ENCODE data around the gene RHOH. TPM values are rescaled to one million over a fixed set of nuclear protein-coding genes. Genes with fewer than 3 reads are reported as not detected.

The RHOH gene
- total RNA-seq, 1 experiment from 2014 or later = not detected

- intact Hi-C loops (cut with micrococcal nuclease) = no loop called here
- peak; percentile 22 for DNase-seq (ENCODE audit: unreplicated experiment)
- POLR2A ChIA-PET = interaction anchor here (1.2 to 3.0 kb wide), 3 partner anchors 62 to 197 kb away, joined by 3 to 8 read pairs (median 3); partner anchors contain the start of gene N4BP2
- Mint-ChIP-seq H3K4me1 (ENCODE audit: insufficient read depth, unreplicated experiment) (peaks cover 40% of the 10 kb centered on the region), H3K27me3 (ENCODE audit: insufficient read depth, unreplicated experiment) (no peaks in the 10 kb centered on the region), H3K4me3 (ENCODE audit: unreplicated experiment) (no peak overlapping the region), H3K9me3 (ENCODE audit: unreplicated experiment) (no peaks in the 10 kb centered on the region), H3K36me3 (ENCODE audit: insufficient read depth, unreplicated experiment) (peaks cover 6% of the 10 kb centered on the region), H3K27ac (ENCODE audit: low read depth, unreplicated experiment) (peak overlapping the region; percentile 86)
- CTCF ChIA-PET = interaction anchor here (0.7 to 1.4 kb wide), 3 partner anchors 13 to 78 kb away, joined by 3 to 5 read pairs (median 3); no protein-coding TSS in a partner anchor
- TF ChIP-seq CTCF (IDR thresholded peaks at IDR 0.05; ENCODE audit: unreplicated experiment) = no peak
- no TSS peak for BruUV-seq (replicated peaks)
Measured at GRCh38 chr4:40253906-40254305, 57.1 kb downstream of the RHOH start.

- Mint-ChIP-seq H3K27me3 (ENCODE audit: insufficient read depth, unreplicated experiment) (no peaks in the 10 kb centered on the region), H3K9me3 (ENCODE audit: unreplicated experiment) (no peaks in the 10 kb centered on the region), H3K36me3 (ENCODE audit: insufficient read depth, unreplicated experiment) (peaks cover 6% of the 10 kb centered on the region), H3K27ac (ENCODE audit: low read depth, unreplicated experiment) (peak overlapping the region; percentile 86), H3K4me1 (ENCODE audit: insufficient read depth, unreplicated experiment) (peaks cover 40% of the 10 kb centered on the region), H3K4me3 (ENCODE audit: unreplicated experiment) (peak overlapping the region; percentile 1)
- peak; percentile 80 for DNase-seq (ENCODE audit: unreplicated experiment)
- ChIA-PET POLR2A (interaction anchor here (0.6 to 3.0 kb wide), 11 partner anchors 12 to 203 kb away, joined by 3 to 23 read pairs (median 4); partner anchors contain the start of gene N4BP2), CTCF (interaction anchor here (1.0 to 1.4 kb wide), 2 partner anchors 14 to 53 kb away, joined by 3 to 5 read pairs; no protein-coding TSS in a partner anchor)
- TF ChIP-seq CTCF (IDR thresholded peaks at IDR 0.05; ENCODE audit: unreplicated experiment) = no peak
- intact Hi-C loops (cut with micrococcal nuclease) = loop anchor here (5.0 kb wide), 1 partner anchor 72 kb away; no protein-coding TSS in a partner anchor
- TSS peak; percentile 75 for BruUV-seq (replicated peaks)
Measured at GRCh38 chr4:40254608-40255392, 58.0 kb downstream of the RHOH start.

- Mint-ChIP-seq H3K27ac (ENCODE audit: low read depth, unreplicated experiment) (peak overlapping the region; percentile 86), H3K9me3 (ENCODE audit: unreplicated experiment) (no peaks in the 10 kb centered on the region), H3K4me3 (ENCODE audit: unreplicated experiment) (peak overlapping the region; percentile 1), H3K4me1 (ENCODE audit: insufficient read depth, unreplicated experiment) (peaks cover 40% of the 10 kb centered on the region), H3K36me3 (ENCODE audit: insufficient read depth, unreplicated experiment) (peaks cover 6% of the 10 kb centered on the region), H3K27me3 (ENCODE audit: insufficient read depth, unreplicated experiment) (no peaks in the 10 kb centered on the region)
- peak; percentile 92 for DNase-seq (ENCODE audit: unreplicated experiment)
- TF ChIP-seq CTCF (IDR thresholded peaks at IDR 0.05; ENCODE audit: unreplicated experiment) = no peak
- intact Hi-C loops (cut with micrococcal nuclease) = loop anchor here (5.0 kb wide), 1 partner anchor 73 kb away; no protein-coding TSS in a partner anchor
- ChIA-PET CTCF (interaction anchor here (0.6 to 1.4 kb wide), 5 partner anchors 15 to 1140 kb away, joined by 3 to 5 read pairs (median 4); no protein-coding TSS in a partner anchor), POLR2A (interaction anchor here (0.6 to 3.0 kb wide), 15 partner anchors 13 to 204 kb away, joined by 3 to 23 read pairs (median 4); partner anchors contain the start of gene N4BP2)
- BruUV-seq (replicated peaks) = TSS peak; percentile 44
Measured at GRCh38 chr4:40255393-40256281, 58.8 kb downstream of the RHOH start.

All from MCF 10A (cell line).